Measurements from ENCODE around the gene IQCM. TPM values are rescaled to one million over a fixed set of nuclear protein-coding genes. Genes with fewer than 3 reads are reported as not detected.
"Not testable (repeated sequence)": the region's sequence is repeated elsewhere in the genome, so short reads cannot be mapped to it uniquely, and the experiment has no call there.

The IQCM gene
- total RNA-seq, 1 donor from 2014 or later: not detected

DNA sequence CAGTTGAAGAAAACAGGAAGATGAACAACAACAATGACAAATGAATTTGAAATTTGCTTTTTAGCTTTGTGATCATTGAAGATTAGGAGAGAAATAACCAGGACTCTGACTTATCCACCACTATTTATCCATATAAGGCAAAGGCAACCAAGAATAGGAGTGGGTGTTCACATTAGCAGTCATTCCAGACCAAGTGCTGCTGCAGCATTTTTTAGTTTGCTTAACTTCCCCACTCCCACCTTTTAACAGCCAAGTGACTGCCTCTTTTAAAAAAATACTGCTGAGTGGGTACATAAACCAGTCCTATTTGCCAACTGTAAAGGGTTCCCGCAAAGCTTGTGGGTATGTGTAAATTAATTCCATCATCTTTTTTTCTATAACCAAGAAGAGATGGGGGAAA lies 230.9 kb downstream of the IQCM start:
- no peak for DNase-seq (ENCODE audit: low read depth, low spot score)

- no peak for DNase-seq (ENCODE audit: low read depth, low spot score)
These were observed 240.7 kb downstream of the IQCM start for GRCh38 chr4:149574971-149575370.

DNA sequence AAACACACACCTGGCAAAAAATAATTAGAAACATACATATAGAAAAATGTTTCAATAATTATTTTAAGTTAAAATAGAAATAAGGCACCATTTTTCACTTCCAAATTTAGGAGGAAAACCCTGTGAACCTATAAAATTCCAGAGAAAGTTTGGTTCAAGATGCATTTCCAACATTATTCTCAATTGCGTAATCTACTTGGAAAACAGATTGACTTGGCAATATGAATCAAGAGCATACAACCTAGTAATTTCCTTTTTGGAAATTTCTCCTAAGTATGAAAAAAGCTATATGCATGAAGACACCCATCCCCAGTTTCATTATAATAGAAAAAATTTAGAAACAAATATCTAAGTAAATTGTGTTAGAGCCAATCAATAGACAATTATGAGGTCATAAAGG lies 242.9 kb downstream of the IQCM start:
- DNase-seq (ENCODE audit: low read depth, low spot score): no peak

DNA sequence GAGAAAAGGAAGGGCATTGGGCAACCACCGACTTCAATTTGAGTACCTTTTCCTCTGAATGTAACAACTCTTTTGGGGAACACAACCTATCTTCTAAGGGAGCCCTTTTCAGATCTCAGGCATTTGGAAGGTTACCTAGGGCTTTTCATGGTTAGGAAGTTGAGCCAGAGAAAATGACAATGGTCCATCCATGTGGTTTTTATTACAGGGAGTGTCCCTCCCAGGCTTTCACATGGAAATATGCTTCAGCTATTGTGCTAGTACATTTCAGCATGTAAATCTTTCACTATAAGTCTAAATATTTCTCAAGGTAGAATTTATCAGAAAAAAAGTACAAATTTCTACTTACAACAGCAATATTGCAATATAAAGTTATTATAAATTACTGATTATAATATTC lies 259.8 kb downstream of the IQCM start:
- DNase-seq (ENCODE audit: low read depth, low spot score): no peak

DNA sequence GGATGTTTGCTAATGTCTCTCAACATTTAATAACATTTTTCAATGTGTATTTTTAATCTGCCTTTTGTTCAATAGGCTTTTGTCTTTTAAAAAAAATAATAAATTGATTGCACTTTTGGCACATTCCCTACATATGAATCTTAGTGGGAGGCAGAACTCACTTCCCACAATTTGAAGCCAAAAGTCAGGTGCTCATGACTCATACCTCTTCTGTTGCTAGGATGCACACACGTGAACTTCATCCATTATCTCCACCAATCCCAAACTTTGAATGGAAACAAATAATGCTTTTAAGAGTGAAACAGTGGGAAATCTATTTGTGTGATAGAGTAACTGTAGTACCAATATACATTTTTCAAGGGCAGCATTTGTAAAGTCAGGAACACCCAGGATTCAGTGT lies 260.5 kb downstream of the IQCM start:
- no peak for DNase-seq (ENCODE audit: low read depth, low spot score)

GRCh38 chr4:149553959-149554520 lies 261.6 kb downstream of the IQCM start:
- DNase-seq (ENCODE audit: low read depth, low spot score): no peak

DNA sequence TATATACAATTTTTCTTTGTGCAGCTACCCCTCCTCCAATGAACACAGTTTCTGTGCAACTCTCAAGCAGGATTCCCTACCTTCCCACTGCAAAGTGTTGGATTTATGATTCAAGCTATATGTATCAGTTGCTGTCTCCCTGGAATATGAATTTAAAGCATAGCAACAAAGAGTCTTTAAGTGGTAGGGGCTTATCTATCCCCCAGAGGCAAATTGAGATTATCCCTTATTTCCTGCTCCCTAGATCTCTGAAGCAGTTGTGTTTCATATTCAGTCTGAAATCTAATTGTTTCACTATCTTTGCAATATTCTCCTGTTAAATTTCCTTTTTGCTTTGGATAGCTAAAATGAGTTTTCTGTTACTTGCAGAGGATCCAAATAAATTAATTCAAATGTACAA lies 263.0 kb downstream of the IQCM start:
- no peak for DNase-seq (ENCODE audit: low read depth, low spot score)

- DNase-seq (ENCODE audit: low read depth, low spot score): no peak
These were observed 265.7 kb downstream of the IQCM start for GRCh38 chr4:149549911-149550310.

DNA sequence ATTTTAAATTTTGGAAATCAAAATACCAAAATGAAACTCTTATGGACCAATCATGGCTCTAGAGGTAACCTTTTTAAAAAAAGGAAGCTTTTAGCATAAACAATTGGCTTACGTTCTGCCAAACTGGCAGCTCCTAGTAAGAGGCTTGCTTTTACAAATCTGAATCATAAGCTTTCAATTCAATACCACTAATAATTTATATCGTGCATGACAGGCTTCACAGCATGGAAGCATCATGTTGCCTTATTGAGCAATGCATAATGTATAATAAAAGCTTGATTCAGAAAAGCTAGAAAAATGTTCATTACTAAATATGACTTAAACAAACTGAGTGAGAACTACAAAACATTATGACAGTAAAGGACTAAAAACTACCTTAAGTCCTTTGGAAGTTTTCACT lies 280.9 kb downstream of the IQCM start:
- no peak for DNase-seq (ENCODE audit: low read depth, low spot score)

- no peak for DNase-seq (ENCODE audit: low read depth, low spot score)
These were observed 283.8 kb downstream of the IQCM start for GRCh38 chr4:149531861-149532260.

DNA sequence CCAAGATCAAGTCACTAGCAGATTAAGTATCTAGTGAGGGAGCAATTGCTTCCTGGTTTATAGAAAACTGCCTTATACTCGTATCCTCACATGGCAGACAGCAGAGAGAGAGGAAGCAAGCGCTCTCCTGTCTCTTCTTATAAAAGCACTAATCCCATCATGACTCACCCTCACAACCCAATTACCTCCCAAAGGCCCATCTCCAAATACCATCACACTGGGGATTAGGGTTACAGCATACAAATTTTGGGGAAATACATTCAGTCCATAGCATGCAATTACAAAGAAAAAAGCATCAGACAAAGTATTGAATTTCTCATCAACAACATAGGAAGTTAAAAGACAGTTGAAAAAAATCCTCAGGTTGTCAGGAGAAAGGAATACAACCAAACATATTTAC lies 292.6 kb downstream of the IQCM start:
- no peak for DNase-seq (ENCODE audit: low read depth, low spot score)

GRCh38 chr4:149521611-149522425 lies 293.8 kb downstream of the IQCM start:
- no peak for DNase-seq (ENCODE audit: low read depth, low spot score)

DNA sequence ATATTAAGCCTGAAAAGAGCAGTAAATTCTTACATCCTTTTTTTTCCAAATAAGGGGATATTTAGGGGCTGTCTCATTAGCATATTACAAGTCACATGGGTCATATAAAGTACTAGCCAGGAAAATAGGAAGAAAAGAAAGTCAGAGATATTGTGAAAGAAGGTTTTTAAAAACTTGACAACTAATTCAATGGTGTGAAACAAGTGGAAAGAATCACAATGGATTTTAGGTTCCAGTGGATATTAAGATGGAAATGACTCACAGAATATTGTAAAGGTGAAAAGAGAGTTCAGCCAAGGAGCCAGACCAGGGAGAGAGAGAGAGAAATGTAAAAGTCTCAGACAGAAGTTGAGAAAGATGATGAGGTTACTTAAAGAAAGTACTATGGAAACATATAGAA lies 297.2 kb downstream of the IQCM start:
- no peak for DNase-seq (ENCODE audit: low read depth, low spot score)

GRCh38 chr4:149513081-149513480 lies 302.6 kb downstream of the IQCM start:
- no peak for DNase-seq (ENCODE audit: low read depth, low spot score)

GRCh38 chr4:149512501-149512900 lies 303.1 kb downstream of the IQCM start:
- DNase-seq (ENCODE audit: low read depth, low spot score): no peak

- DNase-seq (ENCODE audit: low read depth, low spot score): no peak
These were observed 303.9 kb downstream of the IQCM start for GRCh38 chr4:149511558-149512298.

GRCh38 chr4:149507309-149507708 lies 308.3 kb downstream of the IQCM start:
- DNase-seq (ENCODE audit: low read depth, low spot score): not testable (repeated sequence)

DNA sequence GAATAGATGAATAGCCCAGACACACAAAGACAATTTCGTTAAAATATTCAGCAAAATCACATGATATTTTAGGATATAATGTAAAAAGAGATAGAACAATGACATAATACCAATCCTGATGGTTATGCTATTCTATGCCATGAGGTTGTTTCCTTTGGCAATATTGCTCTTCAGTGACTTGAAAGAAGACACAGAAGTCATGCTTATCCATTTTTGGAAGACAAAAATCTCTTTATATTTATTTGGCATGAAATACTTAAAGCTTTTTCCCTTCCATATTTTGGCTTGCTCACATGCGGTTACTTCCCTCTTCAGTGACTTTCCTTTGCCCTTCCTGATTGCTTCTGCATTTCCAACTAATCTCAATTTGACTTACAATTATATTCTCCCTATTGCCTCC lies 314.8 kb downstream of the IQCM start:
- no peak for DNase-seq (ENCODE audit: low read depth, low spot score)

GRCh38 chr4:149499726-149500125 lies 315.9 kb downstream of the IQCM start:
- DNase-seq (ENCODE audit: low read depth, low spot score): no peak

GRCh38 chr4:149498246-149498645 lies 317.4 kb downstream of the IQCM start:
- DNase-seq (ENCODE audit: low read depth, low spot score): no peak

DNA sequence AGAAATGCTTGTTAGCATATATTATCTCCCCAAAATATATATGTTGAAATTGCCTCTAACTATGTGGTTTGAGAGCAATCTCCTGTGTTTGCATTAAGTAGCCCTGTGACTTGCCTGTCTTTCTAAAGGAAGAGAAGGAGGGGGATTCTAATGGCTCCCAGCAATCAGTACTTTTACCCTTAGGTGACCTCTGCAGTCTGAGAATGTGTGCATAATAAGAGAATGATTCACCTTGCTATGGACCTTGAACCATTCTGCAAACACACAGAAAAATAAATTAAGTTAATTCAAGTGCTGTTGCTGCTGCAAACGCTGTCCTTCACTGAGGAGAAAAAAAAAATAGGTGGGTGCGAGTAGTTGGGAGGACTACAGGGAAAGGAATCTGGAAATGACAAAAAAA lies 322.2 kb downstream of the IQCM start:
- no peak for DNase-seq (ENCODE audit: low read depth, low spot score)

- DNase-seq (ENCODE audit: low read depth, low spot score): no peak
These were observed 326.3 kb downstream of the IQCM start for GRCh38 chr4:149489321-149489720.

- DNase-seq (ENCODE audit: low read depth, low spot score): no peak
These were observed 328.8 kb downstream of the IQCM start for GRCh38 chr4:149486861-149487260.
